ENCODE results near the gene ZNF580. TPM values are rescaled to one million over a fixed set of nuclear protein-coding genes. Genes with fewer than 3 reads are reported as not detected.
A peak's percentile ranks its signal among the peaks of the same experiment; 100 is the strongest.

ZNF580 gene
- total RNA-seq, 2 donors from 2014 or later = 15.3 to 26.2 TPM

DNA sequence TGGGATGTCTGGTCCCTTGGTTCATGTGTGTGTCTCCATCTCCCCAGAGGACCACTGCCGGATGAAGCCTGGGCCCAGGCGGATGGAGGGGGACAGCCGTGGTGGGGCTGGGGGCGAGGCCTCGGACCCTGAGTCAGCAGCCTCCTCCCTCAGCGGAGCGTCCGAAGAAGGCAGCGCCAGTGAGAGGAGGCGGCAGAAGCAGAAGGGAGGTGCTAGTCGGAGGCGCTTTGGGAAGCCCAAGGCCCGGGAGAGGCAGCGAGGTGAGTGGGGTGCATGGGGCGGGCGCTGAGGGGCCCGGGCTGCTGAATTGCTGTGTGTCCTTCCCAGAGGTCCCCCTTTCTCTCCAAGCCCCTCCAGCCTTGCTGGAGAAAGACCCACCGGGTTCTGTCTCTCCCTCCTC lies 10.4 kb downstream of the ZNF580 start:
- TF ChIP-seq, protein P1, sequence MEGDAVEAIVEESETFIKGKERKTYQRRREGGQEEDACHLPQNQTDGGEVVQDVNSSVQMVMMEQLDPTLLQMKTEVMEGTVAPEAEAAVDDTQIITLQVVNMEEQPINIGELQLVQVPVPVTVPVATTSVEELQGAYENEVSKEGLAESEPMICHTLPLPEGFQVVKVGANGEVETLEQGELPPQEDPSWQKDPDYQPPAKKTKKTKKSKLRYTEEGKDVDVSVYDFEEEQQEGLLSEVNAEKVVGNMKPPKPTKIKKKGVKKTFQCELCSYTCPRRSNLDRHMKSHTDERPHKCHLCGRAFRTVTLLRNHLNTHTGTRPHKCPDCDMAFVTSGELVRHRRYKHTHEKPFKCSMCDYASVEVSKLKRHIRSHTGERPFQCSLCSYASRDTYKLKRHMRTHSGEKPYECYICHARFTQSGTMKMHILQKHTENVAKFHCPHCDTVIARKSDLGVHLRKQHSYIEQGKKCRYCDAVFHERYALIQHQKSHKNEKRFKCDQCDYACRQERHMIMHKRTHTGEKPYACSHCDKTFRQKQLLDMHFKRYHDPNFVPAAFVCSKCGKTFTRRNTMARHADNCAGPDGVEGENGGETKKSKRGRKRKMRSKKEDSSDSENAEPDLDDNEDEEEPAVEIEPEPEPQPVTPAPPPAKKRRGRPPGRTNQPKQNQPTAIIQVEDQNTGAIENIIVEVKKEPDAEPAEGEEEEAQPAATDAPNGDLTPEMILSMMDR (IDR thresholded peaks at IDR 0.05) = no peak
- no peak overlapping the region for H3K27ac ChIP-seq
- no peaks in the 10 kb centered on the region for H3K27me3 ChIP-seq
- no peaks in the 10 kb centered on the region for H3K36me3 ChIP-seq
- H3K4me1 ChIP-seq = peaks cover 0 to 38% of the 10 kb centered on the region in 2 donors
- DNase-seq (ENCODE audit: low spot score) = no peak
- H3K9me3 ChIP-seq = no peaks in the 10 kb centered on the region
- no peak overlapping the region for H3K4me3 ChIP-seq

DNA sequence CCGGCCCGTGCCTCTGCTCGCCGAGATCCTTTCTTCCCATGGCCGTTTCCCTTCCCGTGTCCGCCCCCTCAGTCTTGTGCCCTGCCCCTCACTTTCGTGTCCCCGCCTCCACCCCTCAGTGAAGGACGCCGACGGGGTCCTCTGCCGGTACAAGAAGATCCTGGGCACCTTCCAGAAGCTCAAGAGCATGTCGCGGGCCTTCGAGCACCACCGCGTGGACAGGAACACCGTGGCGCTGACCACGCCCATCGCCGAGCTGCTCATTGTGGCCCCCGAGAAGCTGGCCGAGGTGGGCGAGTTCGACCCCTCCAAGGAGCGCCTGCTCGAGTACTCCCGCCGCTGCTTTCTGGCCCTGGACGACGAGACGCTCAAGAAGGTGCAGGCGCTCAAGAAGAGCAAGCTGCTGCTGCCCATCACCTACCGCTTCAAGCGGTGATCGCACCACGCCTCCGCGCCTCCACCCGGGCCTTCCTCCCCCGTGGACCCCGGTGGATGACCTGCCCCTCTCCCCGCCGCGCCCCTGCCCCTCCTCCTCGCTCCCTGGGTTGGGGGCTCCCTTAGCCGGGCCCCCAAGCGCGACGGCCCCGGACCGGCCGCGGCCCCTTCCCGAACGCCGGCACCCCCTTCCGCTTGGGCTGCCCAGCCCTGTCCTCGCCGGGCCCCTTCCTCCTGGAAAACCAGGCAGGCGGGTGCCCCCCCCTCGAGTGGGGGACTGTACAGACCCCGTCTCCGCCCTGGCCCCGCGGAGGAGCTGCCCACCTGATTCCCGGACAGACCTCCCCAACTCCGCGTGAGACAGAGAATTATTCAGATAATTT lies 11.7 kb downstream of the ZNF580 start:
- Histone ChIP-seq H3K27ac (peak overlapping the region; percentile 97 to 99), H3K4me1 (peaks cover 0 to 44% of the 10 kb centered on the region in 2 donors), H3K4me3 (no peak overlapping the region), H3K27me3 (no peaks in the 10 kb centered on the region), H3K9me3 (no peaks in the 10 kb centered on the region), H3K36me3 (no peaks in the 10 kb centered on the region)
- no peak for DNase-seq (ENCODE audit: low spot score)
- TF ChIP-seq, protein P1 (IDR thresholded peaks at IDR 0.05) = no peak

DNA sequence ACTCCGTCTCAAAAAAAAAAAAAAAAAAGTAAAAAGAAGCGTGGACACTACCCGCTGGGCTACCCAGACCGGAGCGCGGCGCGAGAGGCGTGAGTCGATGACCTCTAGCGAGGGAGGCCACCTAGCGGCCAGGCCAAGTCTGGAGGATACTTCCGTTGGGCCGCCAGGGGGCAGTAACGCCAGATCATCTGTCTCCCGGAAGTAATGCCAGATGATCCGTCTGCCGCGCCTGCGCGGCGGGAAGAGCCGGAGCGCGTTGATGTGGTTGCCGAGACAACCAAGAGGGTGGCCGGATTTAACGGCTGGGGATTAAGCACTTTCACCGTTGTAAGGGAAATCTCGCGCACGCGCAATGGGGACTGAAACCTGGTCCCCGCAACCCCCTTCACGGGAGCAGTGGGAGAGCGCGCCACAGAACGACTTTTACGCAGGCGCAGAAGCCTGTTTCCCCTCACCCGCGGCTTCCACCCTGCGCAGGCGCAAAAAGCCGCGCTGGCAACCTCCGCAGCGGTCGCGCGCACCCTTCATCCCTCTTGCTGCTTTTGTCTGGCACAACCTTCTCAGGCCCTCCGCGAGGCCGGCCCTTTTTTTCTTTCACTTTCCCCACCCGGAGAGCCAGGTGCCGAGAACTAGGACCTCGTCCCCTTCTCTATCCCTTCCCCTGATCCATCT lies 13.0 kb downstream of the ZNF580 start:
- no peaks in the 10 kb centered on the region for H3K27me3 ChIP-seq
- no peaks in the 10 kb centered on the region for H3K36me3 ChIP-seq
- H3K4me1 ChIP-seq = peaks cover 0 to 49% of the 10 kb centered on the region in 2 donors
- H3K9me3 ChIP-seq = no peaks in the 10 kb centered on the region
- peak overlapping the region; percentile 63 to 88 for H3K4me3 ChIP-seq
- peak overlapping the region; percentile 97 to 99 for H3K27ac ChIP-seq
- peak; percentile 98 for DNase-seq (ENCODE audit: low spot score)
- TF ChIP-seq, protein P1 (IDR thresholded peaks at IDR 0.05) = peak; percentile 91 to 97

DNA sequence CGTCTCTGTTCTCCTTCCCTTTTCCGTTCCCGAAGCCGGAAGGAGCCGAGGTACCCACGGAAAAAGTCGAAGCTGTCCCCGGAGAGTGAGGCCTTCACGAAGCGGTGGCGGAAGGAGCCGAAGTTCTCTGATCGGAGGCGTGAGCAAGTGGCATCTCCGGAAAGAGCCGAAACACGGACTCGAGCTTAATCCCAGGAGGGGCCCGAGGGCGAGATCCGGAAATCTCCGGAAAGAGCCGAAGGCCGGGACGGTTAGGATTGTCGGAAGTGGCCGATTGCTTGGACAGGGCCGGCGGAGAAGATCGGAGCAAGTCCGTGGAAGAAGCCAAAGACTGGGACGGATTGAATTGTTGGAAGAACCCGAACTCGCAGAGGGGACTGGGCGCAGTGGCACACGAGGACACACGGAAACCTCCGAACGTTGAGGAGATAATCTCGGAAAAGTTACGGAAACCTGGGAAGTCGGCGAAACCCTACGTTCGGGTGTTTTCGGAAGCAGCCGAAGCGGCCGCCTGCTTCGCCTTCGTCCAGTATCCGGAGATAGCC lies 13.6 kb downstream of the ZNF580 start:
- Histone ChIP-seq H3K4me1 (peaks cover 0 to 49% of the 10 kb centered on the region in 2 donors), H3K27ac (peak overlapping the region; percentile 97 to 99), H3K9me3 (no peaks in the 10 kb centered on the region), H3K36me3 (peaks cover 3% of the 10 kb centered on the region), H3K27me3 (no peaks in the 10 kb centered on the region), H3K4me3 (peak overlapping the region; percentile 63 to 88)
- DNase-seq (ENCODE audit: low spot score) = peak; percentile 100
- TF ChIP-seq, protein P1 (IDR thresholded peaks at IDR 0.05) = no peak

DNA sequence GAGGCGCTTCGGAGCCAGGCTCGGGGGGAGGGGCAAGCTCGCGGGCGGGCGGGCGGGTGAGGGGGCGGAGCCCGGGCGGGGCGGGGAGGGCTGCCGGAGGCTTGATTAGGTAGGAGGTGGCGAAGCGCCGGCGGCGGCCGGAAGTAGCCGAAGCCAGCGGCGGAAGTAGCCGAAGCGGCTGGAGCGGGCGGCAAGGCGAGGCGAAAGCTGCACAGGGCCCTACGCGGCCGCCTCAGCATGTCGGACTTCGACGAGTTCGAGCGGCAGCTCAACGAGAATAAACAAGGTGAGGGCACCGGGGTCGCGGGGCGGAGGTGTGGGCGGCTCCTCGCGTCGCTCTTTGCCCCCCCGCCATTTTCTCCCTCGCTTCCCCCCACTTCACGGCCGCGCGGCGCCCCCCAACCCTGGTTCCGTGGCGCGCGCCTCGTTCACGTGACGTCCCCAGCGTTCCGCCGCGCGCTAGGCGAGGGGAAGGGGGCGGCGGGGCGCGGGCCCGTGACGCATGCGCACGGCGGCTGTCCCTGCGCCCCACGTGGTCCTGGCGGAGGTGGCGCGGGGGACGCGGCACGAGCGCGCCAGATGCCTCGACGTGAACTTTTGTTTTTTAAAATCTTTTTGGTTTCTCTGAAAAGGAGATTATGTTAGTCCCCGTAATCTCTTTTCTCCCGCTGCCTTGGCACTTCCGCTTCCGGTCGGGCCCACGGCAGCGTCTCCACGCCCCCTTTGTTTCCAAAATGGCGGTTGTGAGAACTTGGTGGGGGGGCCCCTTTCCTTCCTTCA lies 14.3 kb downstream of the ZNF580 start, which contains the start of gene U2AF2:
Gene U2AF2, plus strand, starts transcription at position 168 of the 780 bp plus-strand sequence. Its CDS starts 70 bp downstream, at position 238.
- Histone ChIP-seq H3K4me1 (peaks cover 0 to 53% of the 10 kb centered on the region in 2 donors), H3K27ac (peak within 1 kb of the TSS; percentile 97 to 99), H3K9me3 (no peaks in the 10 kb centered on the region), H3K36me3 (peaks cover 8% of the 10 kb centered on the region), H3K4me3 (peak within 1 kb of the TSS; percentile 63 to 88), H3K27me3 (no peaks in the 10 kb centered on the region)
- DNase-seq (ENCODE audit: low spot score) = peak; percentile 94
- TF ChIP-seq, protein P1 (IDR thresholded peaks at IDR 0.05) = peak in 1 of 2 donors; percentile 16

Data from right atrium auricular region (tissue), 2 donors.